GM23338 (cell line): ENCODE data around the gene OSBPL1A. TPM values are rescaled to one million over a fixed set of nuclear protein-coding genes. Genes with fewer than 3 reads are reported as not detected.
A peak's percentile ranks its signal among the peaks of the same experiment; 100 is the strongest.

ENCODE experiments used
- ATAC-seq: fragments of 200-7000 bp; cut with Tn5 transposase; 3 replicates; pipeline ENCODE4 v1.9.1; 2020
- DNase-seq: peaks from one replicate; pipeline ENCODE4 v3.0.0-alpha.2; 2015; ENCODE audit warnings: low spot score
- H2AFZ ChIP-seq: fragments of 200-600 bp; sonication (generic); 2 replicates; pipeline ENCODE4 v1.8.0; 2016; ENCODE audit warnings: antibody characterized with exemption, mild to moderate bottlenecking, moderate library complexity
- H3F3A ChIP-seq: fragments of 200-600 bp; sonication (generic); replicated peaks from 2 replicates; pipeline ENCODE4 v1.8.0; 2017; ENCODE audit warnings: antibody characterized with exemption, mixed run types, low read depth
- H3K27ac ChIP-seq: fragments of 200-600 bp; sonication (generic); 2 replicates; pipeline ENCODE4 v1.6.1; 2016; ENCODE audit warnings: low read depth
- H3K27me3 ChIP-seq: fragments of 200-600 bp; sonication (generic); 2 replicates; pipeline ENCODE4 v1.8.0; 2016; ENCODE audit warnings: mild to moderate bottlenecking, mixed run types, moderate library complexity; ENCODE audit not compliant: insufficient read depth
- H3K36me3 ChIP-seq: fragments of 200-600 bp; sonication (generic); 2 replicates; pipeline ENCODE4 v1.8.0; 2016; ENCODE audit warnings: mild to moderate bottlenecking; ENCODE audit not compliant: insufficient read depth
- H3K4me1 ChIP-seq: fragments of 200-600 bp; sonication (generic); 2 replicates; pipeline ENCODE4 v1.8.0; 2016; ENCODE audit warnings: mild to moderate bottlenecking, moderate library complexity; ENCODE audit not compliant: insufficient read depth
- H3K4me2 ChIP-seq: fragments of 200-600 bp; sonication (generic); 2 replicates; pipeline ENCODE4 v1.7.1; 2017; ENCODE audit warnings: mixed run types
- H3K4me3 ChIP-seq: fragments of 200-600 bp; sonication (generic); 2 replicates; pipeline ENCODE4 v1.6.1; 2016; ENCODE audit warnings: mixed run types
- H3K79me2 ChIP-seq: fragments of 200-600 bp; sonication (generic); replicated peaks from 2 replicates; pipeline ENCODE4 v1.8.0; 2017; ENCODE audit warnings: mild to moderate bottlenecking; ENCODE audit not compliant: insufficient read depth
- H3K9me2 ChIP-seq: fragments of 200-600 bp; sonication (generic); 2 replicates; pipeline ENCODE4 v1.8.0; 2017; ENCODE audit not compliant: insufficient read depth
- H4K20me1 ChIP-seq: fragments of 200-600 bp; sonication (generic); replicated peaks from 2 replicates; pipeline ENCODE4 v1.8.0; 2017; ENCODE audit warnings: mild to moderate bottlenecking; ENCODE audit not compliant: insufficient read depth
- H3K27ac Mint-ChIP-seq: 2 replicates; pipeline ENCODE4 v1.8.0; 2020; ENCODE audit warnings: inconsistent platforms, mild to moderate bottlenecking, moderate library complexity, mixed read lengths
- H3K27me3 Mint-ChIP-seq: 3 replicates; pipeline ENCODE4 v1.8.0; 2022; ENCODE audit warnings: low read depth, mild to moderate bottlenecking, moderate library complexity, mixed read lengths, inconsistent platforms; ENCODE audit not compliant: insufficient read depth, poor library complexity
- H3K36me3 Mint-ChIP-seq: 3 replicates; pipeline ENCODE4 v1.8.0; 2021; ENCODE audit warnings: low read depth, mild to moderate bottlenecking, inconsistent platforms, moderate library complexity, mixed read lengths
- H3K4me1 Mint-ChIP-seq: 3 replicates; pipeline ENCODE4 v1.8.0; 2020; ENCODE audit warnings: mild to moderate bottlenecking, inconsistent platforms, mixed read lengths
- H3K4me3 Mint-ChIP-seq: 3 replicates; pipeline ENCODE4 v1.8.0; 2021; ENCODE audit warnings: moderate library complexity, mild to moderate bottlenecking, inconsistent platforms, mixed read lengths
- H3K9me3 Mint-ChIP-seq: 3 replicates; pipeline ENCODE4 v1.8.0; 2020; ENCODE audit warnings: moderate library complexity, mild to moderate bottlenecking, inconsistent platforms, mixed read lengths
- CTCF ChIP-seq, 2 experiments: fragments of 200-600 bp in 1 of 2; sonication (generic) in 1 of 2; conservative IDR thresholded peaks; 2 replicates each; pipeline versions ENCODE4 v1.5.1 to v1.6.1; 2016 to 2017; ENCODE audit warnings: antibody characterized with exemption in 2 of 2, low read depth in 2 of 2, mild to moderate bottlenecking in 2 of 2, moderate library complexity in 1 of 2
- JUNB ChIP-seq: IDR thresholded peaks from one replicate; pipeline ENCODE4 v1.6.1; 2016; ENCODE audit warnings: antibody characterized with exemption; ENCODE audit not compliant: unreplicated experiment
- POLR2AphosphoS5 ChIP-seq: IDR thresholded peaks from 2 replicates; pipeline ENCODE4 v1.6.1; 2016; ENCODE audit warnings: antibody characterized with exemption, low read depth
- ZNF462 ChIP-seq: fragments of 250-450 bp; sonication (Bioruptor Pico); IDR thresholded peaks from 2 replicates; pipeline ENCODE4 v1.5.0; 2020; ENCODE audit warnings: mild to moderate bottlenecking, moderate library complexity
- polyA plus RNA-seq: library from polyadenylated mRNA; unstranded; fragments of >200 nt; fragmentation: Nextera tagmentation; extraction: Ambion mirVana; gene quantifications from 2 replicates; pipeline ENCODE4 v1.2.1, GENCODE V29; 2016
- total RNA-seq: library from RNA; depleted of rRNA; stranded (reverse); fragments of >200 nt; shearing (Covaris generic); gene quantifications from 2 replicates; pipeline ENCODE4 v1.2.3, GENCODE V29; 2014
- TF ChIP-seq, protein P1 (sequence below): IDR thresholded peaks from 2 replicates; pipeline ENCODE4 v1.6.1; 2016; ENCODE audit warnings: antibody characterized with exemption
- TF ChIP-seq, protein P2 (sequence below): IDR thresholded peaks from one replicate; pipeline ENCODE4 v1.6.1; 2018; ENCODE audit warnings: antibody characterized with exemption; ENCODE audit not compliant: unreplicated experiment

Gene OSBPL1A
- total and polyA plus RNA-seq, 2 experiments from 2014 or later: 55.6 to 71.4 TPM

GRCh38 chr18:24189664-24190346 is 207.8 kb downstream of the OSBPL1A start:
- ATAC-seq: peak; percentile 75
- H3K27ac Mint-ChIP-seq: peak overlapping the region; percentile 64
- no peak overlapping the region for H3K4me3 Mint-ChIP-seq

More at GRCh38 chr18:24189664-24190346, 207.8 kb downstream of the OSBPL1A start:
- Mint-ChIP-seq H3K9me3 (no peaks in the 10 kb centered on the region), H3K4me1 (peaks cover 21% of the 10 kb centered on the region), H3K36me3 (no peaks in the 10 kb centered on the region; the same call in 2 of the 3 replicates), H3K27me3 (peaks cover 11% of the 10 kb centered on the region)
- Histone ChIP-seq H3K4me3 (no peak overlapping the region), H3K4me2 (no peak overlapping the region), H3K36me3 (no peaks in the 10 kb centered on the region), H3F3A (no peaks in the 10 kb centered on the region), H3K4me1 (peaks cover 1% of the 10 kb centered on the region; the same call in 1 of the 2 replicates), H3K27me3 (no peaks in the 10 kb centered on the region), H3K27ac (no peak overlapping the region), H3K9me2 (no peaks in the 10 kb centered on the region), H3K79me2 (no peaks in the 10 kb centered on the region), H4K20me1 (no peaks in the 10 kb centered on the region; the same call in 1 of the 2 replicates), H2AFZ (no peak overlapping the region)
- DNase-seq: peak; percentile 37
- TF ChIP-seq JUNB (no peak), CTCF (conservative IDR thresholded peaks at IDR 0.05; ENCODE audit: low read depth in 2 of 2) (no peak), ZNF462 (no peak), POLR2AphosphoS5 (no peak)
- TF ChIP-seq, protein P1, sequence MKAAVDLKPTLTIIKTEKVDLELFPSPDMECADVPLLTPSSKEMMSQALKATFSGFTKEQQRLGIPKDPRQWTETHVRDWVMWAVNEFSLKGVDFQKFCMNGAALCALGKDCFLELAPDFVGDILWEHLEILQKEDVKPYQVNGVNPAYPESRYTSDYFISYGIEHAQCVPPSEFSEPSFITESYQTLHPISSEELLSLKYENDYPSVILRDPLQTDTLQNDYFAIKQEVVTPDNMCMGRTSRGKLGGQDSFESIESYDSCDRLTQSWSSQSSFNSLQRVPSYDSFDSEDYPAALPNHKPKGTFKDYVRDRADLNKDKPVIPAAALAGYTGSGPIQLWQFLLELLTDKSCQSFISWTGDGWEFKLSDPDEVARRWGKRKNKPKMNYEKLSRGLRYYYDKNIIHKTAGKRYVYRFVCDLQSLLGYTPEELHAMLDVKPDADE: no peak
- TF ChIP-seq, protein P2, sequence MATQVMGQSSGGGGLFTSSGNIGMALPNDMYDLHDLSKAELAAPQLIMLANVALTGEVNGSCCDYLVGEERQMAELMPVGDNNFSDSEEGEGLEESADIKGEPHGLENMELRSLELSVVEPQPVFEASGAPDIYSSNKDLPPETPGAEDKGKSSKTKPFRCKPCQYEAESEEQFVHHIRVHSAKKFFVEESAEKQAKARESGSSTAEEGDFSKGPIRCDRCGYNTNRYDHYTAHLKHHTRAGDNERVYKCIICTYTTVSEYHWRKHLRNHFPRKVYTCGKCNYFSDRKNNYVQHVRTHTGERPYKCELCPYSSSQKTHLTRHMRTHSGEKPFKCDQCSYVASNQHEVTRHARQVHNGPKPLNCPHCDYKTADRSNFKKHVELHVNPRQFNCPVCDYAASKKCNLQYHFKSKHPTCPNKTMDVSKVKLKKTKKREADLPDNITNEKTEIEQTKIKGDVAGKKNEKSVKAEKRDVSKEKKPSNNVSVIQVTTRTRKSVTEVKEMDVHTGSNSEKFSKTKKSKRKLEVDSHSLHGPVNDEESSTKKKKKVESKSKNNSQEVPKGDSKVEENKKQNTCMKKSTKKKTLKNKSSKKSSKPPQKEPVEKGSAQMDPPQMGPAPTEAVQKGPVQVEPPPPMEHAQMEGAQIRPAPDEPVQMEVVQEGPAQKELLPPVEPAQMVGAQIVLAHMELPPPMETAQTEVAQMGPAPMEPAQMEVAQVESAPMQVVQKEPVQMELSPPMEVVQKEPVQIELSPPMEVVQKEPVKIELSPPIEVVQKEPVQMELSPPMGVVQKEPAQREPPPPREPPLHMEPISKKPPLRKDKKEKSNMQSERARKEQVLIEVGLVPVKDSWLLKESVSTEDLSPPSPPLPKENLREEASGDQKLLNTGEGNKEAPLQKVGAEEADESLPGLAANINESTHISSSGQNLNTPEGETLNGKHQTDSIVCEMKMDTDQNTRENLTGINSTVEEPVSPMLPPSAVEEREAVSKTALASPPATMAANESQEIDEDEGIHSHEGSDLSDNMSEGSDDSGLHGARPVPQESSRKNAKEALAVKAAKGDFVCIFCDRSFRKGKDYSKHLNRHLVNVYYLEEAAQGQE: no peak
